HAP-1 (cell line): ENCODE measurements around the gene UBE3A.

Source experiments
- DNase-seq, 2 experiments: peaks; one replicate each; pipeline ENCODE4 v3.0.0-alpha.2; 2016 to 2020; ENCODE audit warnings: low spot score in 2 of 2
- H3K27me3 ChIP-seq: fragments of 250-450 bp; sonication (Bioruptor Pico); 2 replicates; pipeline ENCODE4 v1.5.1; 2020; ENCODE audit warnings: low read depth, mild to moderate bottlenecking, moderate library complexity
- H3K36me3 ChIP-seq: fragments of 250-450 bp; sonication (Bioruptor Pico); replicated peaks from 2 replicates; pipeline ENCODE4 v1.5.1; 2020; ENCODE audit warnings: mild to moderate bottlenecking
- H3K4me1 ChIP-seq: fragments of 250-450 bp; sonication (Bioruptor Pico); 2 replicates; pipeline ENCODE4 v1.5.1; 2020; ENCODE audit warnings: mild to moderate bottlenecking
- H3K4me3 ChIP-seq: fragments of 250-450 bp; sonication (Bioruptor Pico); 2 replicates; pipeline ENCODE4 v1.5.1; 2020; ENCODE audit warnings: mild to moderate bottlenecking, moderate library complexity
- H3K9me3 ChIP-seq: fragments of 250-450 bp; sonication (Bioruptor Pico); 2 replicates; pipeline ENCODE4 v1.5.1; 2020; ENCODE audit warnings: mild to moderate bottlenecking, moderate library complexity
- in situ Hi-C: fragments of 300-500 bp; cut with MboI; formaldehyde crosslinking; loops from 3 replicates; pipeline ENCODE4 v1.14.3; 2020; ENCODE audit warnings: low sequenced_read_pairs, inconsistent platforms, mixed read lengths

UBE3A gene

DNA sequence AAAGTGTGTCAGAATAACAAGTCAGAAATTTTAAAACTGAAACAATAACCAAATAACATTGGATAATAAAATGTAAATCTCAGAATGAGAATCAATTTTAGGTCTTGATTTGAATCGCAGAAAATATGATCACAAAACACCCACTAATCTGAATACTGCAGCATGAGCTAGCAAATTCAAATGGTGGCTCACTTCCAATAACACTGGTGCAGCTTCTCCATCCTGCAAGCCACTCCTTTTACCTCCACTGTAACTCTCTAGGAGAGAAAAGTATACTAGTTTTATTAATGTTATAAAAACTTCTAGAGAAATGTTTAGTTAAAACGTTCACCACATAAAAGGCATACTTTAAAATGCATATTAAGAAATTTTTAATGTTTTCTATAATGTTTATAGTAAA is 30.4 kb downstream of the UBE3A start:
- in situ Hi-C loops: no loop called here
- no peak for DNase-seq
- Histone ChIP-seq H3K4me1 (no peaks in the 10 kb centered on the region), H3K9me3 (no peaks in the 10 kb centered on the region), H3K27me3 (no peaks in the 10 kb centered on the region), H3K4me3 (no peak overlapping the region), H3K36me3 (peaks cover 28% of the 10 kb centered on the region)

DNA sequence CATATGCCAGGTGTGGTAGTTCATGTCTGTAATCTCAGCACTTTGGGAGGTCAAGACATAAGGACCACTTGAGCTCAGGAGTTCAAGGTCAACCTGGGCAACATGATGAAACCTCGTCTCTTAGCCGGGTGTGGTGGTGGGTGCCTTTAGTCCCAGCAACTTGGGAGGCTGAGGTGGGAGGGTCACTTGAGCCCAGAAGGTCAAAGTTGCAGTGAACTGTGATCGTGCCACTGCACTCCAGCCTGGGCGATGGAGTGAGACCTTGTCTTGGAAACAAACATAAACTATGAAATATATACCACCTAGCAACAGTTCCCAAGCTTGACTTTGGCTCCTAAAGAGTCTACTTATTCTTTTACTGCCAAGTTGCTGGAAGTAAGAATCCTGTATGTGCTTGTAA is 30.9 kb downstream of the UBE3A start:
- in situ Hi-C loops: no loop called here
- Histone ChIP-seq H3K36me3 (peaks cover 32% of the 10 kb centered on the region), H3K4me1 (no peaks in the 10 kb centered on the region), H3K4me3 (no peak overlapping the region), H3K27me3 (no peaks in the 10 kb centered on the region), H3K9me3 (no peaks in the 10 kb centered on the region)
- DNase-seq: no peak

DNA sequence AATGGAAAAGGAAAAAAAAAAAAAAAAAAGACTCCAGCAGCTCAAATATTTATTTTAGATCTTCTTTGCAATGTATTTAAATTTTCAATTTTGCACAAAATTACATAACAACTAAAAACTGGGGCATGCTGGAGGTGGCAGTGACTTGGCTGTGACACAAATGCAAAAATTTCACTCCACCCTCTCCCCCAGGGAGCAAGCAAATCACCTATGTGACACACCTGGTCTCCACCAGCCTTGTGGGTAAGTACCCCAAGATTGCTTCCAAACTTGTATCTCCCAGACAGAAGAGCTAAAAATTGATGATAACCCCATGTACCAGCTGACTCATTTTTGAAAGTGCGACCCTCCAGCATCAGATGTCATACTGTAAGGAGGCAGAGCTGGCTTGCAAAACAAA is 32.0 kb downstream of the UBE3A start:
- H3K27me3 ChIP-seq: no peaks in the 10 kb centered on the region
- no peak overlapping the region for H3K4me3 ChIP-seq
- no peaks in the 10 kb centered on the region for H3K9me3 ChIP-seq
- no peaks in the 10 kb centered on the region for H3K4me1 ChIP-seq
- H3K36me3 ChIP-seq: peaks cover 35% of the 10 kb centered on the region
- DNase-seq: no peak
- in situ Hi-C loops: no loop called here

DNA sequence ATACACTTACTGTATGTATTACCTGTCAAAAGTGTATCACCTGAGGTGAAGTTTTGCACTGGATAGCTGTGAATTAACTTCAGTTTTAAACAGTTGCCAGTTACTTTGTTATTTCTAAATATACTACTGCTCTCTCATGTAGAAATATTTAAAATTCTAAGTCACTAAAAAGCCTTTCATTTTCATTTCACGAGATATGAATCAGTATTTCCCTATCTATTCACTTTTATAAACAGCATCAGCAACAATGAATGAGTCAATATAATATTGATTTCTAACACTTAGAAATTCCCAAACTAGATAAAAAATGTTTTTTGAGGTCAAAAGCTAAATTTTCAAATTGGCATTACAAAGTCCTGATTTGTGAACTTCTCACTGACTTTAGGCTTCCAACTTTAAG is 32.6 kb downstream of the UBE3A start:
- peaks cover 35% of the 10 kb centered on the region for H3K36me3 ChIP-seq
- H3K27me3 ChIP-seq: no peaks in the 10 kb centered on the region
- no peak for DNase-seq
- in situ Hi-C loops: no loop called here
- H3K4me3 ChIP-seq: no peak overlapping the region
- no peaks in the 10 kb centered on the region for H3K9me3 ChIP-seq
- H3K4me1 ChIP-seq: no peaks in the 10 kb centered on the region

DNA sequence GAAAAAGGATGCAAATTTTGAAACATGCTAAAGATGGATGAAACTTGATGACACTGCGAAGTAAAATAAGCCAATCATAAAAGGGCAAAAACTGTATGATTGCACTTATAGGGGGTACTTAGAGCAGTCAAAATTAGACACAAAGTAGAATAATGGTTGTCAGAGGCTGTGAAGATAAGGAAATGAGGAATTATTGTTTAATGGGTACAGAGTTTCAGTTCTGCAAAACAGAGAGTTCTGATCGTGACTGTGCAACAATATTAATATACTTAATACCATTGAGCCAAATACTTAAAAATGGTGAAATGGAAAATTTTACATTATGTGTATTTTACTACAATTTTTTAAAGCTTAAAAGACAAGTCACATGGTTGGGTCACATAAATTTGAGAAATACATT is 35.1 kb downstream of the UBE3A start:
- no peaks in the 10 kb centered on the region for H3K4me1 ChIP-seq
- H3K9me3 ChIP-seq: no peaks in the 10 kb centered on the region
- H3K36me3 ChIP-seq: peaks cover 35% of the 10 kb centered on the region
- in situ Hi-C loops: no loop called here
- no peak for DNase-seq
- H3K27me3 ChIP-seq: no peaks in the 10 kb centered on the region
- H3K4me3 ChIP-seq: no peak overlapping the region

DNA sequence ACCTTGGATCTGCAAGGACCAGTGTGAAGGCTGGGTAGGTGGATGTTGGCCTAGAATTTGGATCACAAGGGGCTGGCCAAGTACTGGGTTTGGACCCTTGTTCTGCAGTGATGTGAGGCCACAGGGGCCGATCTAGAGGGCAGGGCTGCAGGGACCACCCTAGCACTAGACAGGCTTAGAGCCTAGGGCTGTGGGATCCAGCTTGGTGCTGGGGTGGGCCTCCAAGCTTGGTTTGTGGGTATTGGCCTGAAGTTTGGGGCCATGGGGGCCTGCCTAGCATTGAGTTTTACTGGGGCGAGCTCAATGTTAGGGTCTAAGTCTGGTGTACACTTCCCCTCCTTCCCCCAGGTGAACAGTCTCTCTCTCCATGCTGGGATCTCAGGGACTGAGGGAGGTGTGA is 36.5 kb downstream of the UBE3A start:
- in situ Hi-C loops: no loop called here
- no peak overlapping the region for H3K4me3 ChIP-seq
- DNase-seq: no peak
- H3K4me1 ChIP-seq: peaks cover 4% of the 10 kb centered on the region; the same call in 1 of the 2 replicates
- no peaks in the 10 kb centered on the region for H3K27me3 ChIP-seq
- peaks cover 35% of the 10 kb centered on the region for H3K36me3 ChIP-seq
- H3K9me3 ChIP-seq: no peaks in the 10 kb centered on the region

DNA sequence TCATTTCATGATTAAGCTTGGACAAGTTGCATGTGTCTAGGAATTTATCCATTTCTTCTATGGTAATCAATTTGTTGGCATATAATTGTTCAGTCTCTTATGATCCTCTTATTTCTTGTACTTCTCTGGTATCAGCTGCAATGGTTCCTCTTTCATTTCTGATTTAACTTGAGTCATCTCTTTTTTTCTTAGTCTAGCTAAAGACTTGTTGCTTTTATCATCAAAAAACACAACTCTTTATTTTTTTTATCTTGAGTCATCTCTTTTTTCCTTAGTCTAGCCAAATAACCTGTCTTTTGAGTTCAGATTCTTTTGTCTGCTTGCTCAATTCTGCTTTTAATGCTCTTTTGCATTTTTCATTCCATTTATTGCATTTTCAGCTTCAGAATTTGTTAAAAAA is 37.3 kb downstream of the UBE3A start:
- no peaks in the 10 kb centered on the region for H3K9me3 ChIP-seq
- H3K36me3 ChIP-seq: peaks cover 35% of the 10 kb centered on the region
- DNase-seq: no peak
- H3K4me1 ChIP-seq: peaks cover 6% of the 10 kb centered on the region; the same call in 1 of the 2 replicates
- H3K4me3 ChIP-seq: no peak overlapping the region
- in situ Hi-C loops: no loop called here
- H3K27me3 ChIP-seq: no peaks in the 10 kb centered on the region

DNA sequence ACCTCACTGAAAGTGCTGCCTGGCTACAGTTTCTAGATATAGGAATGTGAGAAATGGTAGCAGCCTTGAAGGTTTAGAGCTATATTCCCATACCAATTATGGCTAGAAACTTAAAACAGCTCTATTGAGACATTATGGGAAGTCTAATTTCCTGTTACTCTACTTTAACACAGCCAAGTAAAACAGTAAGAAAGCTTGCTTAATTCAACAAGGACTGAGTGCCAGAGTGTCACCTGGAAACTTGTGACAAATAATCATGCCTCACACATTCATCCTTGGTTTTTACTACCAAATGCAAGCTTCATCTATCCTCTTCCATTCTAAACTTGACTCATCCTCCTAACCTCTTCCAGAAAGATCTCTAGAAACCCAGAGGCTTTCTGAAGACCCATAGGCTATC is 41.7 kb downstream of the UBE3A start:
- Histone ChIP-seq H3K36me3 (peaks cover 6% of the 10 kb centered on the region), H3K9me3 (no peaks in the 10 kb centered on the region), H3K27me3 (no peaks in the 10 kb centered on the region), H3K4me1 (peaks cover 6% of the 10 kb centered on the region; the same call in 1 of the 2 replicates), H3K4me3 (no peak overlapping the region)
- in situ Hi-C loops: no loop called here
- no peak for DNase-seq

DNA sequence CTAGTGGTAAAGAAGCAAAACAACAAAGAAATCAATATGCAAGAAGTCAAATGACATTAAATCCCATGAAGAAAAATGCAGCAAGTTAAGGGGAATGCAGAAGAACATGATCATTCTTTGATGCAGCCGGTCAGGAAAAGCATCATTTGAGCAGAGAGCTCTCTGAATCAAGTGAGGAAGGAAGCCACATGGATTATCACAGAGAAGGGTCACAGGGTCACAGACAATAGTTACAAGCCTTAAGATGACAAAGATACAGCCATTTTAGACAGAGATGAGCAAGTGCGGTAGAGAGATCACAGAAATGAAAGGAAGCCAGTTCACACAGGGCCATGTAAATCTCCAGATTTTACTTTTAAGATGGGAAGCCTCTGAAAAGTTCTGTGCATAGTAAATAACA is 43.9 kb downstream of the UBE3A start:
- no peak overlapping the region for H3K4me3 ChIP-seq
- H3K27me3 ChIP-seq: no peaks in the 10 kb centered on the region
- no peaks in the 10 kb centered on the region for H3K9me3 ChIP-seq
- peaks cover 6% of the 10 kb centered on the region; the same call in 1 of the 2 replicates for H3K4me1 ChIP-seq
- no peak for DNase-seq
- peaks cover 8% of the 10 kb centered on the region for H3K36me3 ChIP-seq
- in situ Hi-C loops: no loop called here

DNA sequence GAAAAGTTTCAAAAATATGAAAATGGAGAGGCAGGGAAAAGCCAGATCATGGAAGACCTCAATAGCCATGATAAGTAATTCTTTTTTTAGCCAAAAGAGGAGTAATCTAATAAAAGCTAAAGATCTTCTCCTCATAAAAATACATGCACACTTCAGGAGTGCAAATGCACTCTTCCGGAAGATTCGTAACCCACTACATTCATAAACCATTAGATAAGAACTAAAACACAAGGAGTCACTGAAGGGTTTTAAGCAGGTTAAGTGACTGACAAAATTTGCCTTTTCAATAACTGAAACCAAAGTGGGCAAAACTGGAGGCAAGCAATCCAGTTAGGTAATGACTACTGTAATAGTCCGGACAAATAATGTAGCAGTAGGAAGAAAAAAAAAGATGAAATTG is 46.0 kb downstream of the UBE3A start:
- in situ Hi-C loops: no loop called here
- no peak for DNase-seq
- Histone ChIP-seq H3K4me1 (peaks cover 6% of the 10 kb centered on the region; the same call in 1 of the 2 replicates), H3K4me3 (no peak overlapping the region), H3K36me3 (peaks cover 8% of the 10 kb centered on the region), H3K9me3 (no peaks in the 10 kb centered on the region), H3K27me3 (no peaks in the 10 kb centered on the region)

DNA sequence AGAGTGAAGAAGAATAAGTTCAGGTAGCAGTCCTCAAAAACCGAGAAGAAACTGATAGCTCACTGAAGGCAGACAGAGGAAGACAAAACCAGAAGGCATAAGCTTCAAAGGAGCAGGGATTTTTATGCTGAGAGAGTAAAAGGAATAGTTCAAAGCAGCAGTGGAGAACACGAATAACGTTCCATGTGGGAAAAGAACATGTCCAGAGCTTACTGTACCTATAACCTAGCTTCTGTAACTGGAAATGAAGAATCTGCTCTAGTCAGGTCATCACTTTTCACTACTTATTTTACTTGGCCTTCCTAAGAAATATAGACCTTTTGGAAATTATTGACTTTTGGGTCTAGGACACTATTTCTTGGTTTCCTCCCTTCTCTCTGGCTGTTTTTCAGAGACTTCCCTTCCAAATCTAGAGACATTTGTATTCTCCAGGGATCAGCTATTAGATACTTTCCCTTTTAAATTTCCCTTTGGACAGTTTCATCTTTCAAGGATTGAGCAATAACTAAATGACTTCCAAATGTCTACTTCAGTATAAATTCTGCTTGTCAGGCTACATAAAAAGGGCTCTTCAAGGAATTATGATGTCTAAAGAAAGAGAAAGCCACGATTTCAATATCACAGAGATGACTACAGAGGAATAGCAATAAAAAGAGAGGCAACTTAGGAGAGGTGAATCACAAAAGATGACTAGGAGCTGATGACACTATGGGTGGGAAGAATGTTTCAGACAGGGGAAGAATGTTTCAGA is 46.7 kb downstream of the UBE3A start:
- no peak overlapping the region for H3K4me3 ChIP-seq
- no peaks in the 10 kb centered on the region for H3K27me3 ChIP-seq
- H3K4me1 ChIP-seq: no peaks in the 10 kb centered on the region; the same call in 1 of the 2 replicates
- H3K36me3 ChIP-seq: peaks cover 8% of the 10 kb centered on the region
- DNase-seq: no peak
- in situ Hi-C loops: no loop called here
- H3K9me3 ChIP-seq: no peaks in the 10 kb centered on the region

DNA sequence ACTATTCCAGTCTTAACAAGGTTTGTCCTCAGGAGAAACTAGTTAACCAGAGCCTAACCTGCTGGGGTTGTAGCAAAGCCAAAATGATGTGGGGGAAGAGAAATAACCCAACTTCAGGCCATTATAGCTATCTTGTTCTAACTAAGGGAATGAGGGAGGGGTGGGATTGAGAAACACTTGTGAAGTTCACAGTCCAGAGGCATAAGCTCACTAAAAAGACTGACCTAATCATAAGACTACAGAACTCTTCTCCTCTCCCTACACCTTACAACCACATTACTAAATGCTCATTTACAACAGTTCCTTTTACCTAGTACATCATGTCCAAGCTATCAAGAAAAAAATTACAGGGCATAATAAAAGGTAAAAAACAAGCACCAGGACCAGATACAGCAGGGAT is 52.8 kb downstream of the UBE3A start:
- in situ Hi-C loops: no loop called here
- DNase-seq: no peak
- H3K4me1 ChIP-seq: peaks cover 5% of the 10 kb centered on the region
- H3K9me3 ChIP-seq: no peaks in the 10 kb centered on the region
- H3K27me3 ChIP-seq: no peaks in the 10 kb centered on the region
- no peak overlapping the region for H3K4me3 ChIP-seq
- H3K36me3 ChIP-seq: peaks cover 23% of the 10 kb centered on the region

DNA sequence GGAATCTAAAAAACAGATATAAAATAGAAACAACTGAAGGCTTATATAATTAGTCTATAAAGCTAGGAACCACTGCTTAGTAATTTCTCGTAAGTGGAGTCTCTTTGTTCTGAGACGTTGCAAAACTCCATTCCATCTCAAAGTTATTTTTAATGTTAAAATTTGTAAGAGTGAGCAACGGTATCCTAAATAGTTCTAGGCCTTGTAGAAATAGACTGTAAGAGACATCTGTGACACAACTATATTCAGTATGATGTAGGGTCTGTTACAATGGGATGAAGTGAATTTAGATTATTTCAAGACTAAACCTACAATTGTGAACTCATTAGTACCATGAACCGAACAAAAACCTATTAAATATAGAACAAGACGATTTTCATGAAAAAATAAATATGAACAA is 57.2 kb downstream of the UBE3A start:
- DNase-seq: no peak
- peaks cover 26% of the 10 kb centered on the region for H3K36me3 ChIP-seq

DNA sequence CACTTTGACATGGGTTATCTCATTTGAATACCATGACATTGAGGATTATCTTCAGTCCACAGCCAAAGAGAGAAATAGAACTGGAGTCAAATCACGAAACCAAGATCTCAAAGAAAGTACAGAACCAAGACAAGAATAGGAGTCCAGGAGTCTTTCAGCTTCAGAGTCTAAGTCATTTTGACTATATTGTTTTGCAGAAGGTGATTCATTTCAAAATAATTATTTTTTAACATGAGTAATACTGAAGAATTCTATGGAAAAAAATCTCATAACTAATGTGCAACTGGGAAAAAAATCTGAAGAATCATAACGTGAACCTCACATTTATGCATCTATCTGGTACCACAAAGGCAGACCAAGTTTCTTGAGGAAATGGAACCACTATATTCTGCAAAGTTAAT is 60.3 kb downstream of the UBE3A start:
- Histone ChIP-seq H3K4me3 (no peak overlapping the region), H3K9me3 (no peaks in the 10 kb centered on the region), H3K36me3 (peaks cover 24% of the 10 kb centered on the region), H3K4me1 (peaks cover 5% of the 10 kb centered on the region), H3K27me3 (no peaks in the 10 kb centered on the region)
- in situ Hi-C loops: no loop called here
- DNase-seq: no peak

More for the DNA sequence above, 57.2 kb downstream of the UBE3A start:
- Histone ChIP-seq H3K4me3 (no peak overlapping the region), H3K9me3 (no peaks in the 10 kb centered on the region), H3K27me3 (no peaks in the 10 kb centered on the region), H3K4me1 (peaks cover 5% of the 10 kb centered on the region)
- in situ Hi-C loops: no loop called here

DNA sequence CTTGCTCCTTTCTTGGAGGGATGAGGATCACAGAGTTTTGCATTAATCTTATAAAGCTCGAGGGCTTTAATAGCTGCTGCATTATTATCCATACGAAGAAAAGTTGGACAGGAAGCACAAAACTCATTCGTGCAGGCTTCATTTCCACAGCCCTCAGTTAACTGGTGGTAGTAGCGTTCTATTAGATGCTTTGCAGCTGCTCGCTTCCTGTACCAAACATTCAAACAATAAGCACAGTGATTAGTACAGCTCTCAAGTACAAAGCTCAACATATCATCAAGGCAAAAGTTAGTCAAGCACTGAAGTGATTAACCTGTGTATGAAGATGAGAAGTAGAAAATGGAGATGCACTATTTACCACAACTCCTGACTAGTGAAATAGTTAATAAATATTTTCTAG is 63.3 kb downstream of the UBE3A start:
- no peak for DNase-seq
- Histone ChIP-seq H3K27me3 (no peaks in the 10 kb centered on the region), H3K4me3 (no peak overlapping the region), H3K9me3 (no peaks in the 10 kb centered on the region), H3K4me1 (no peaks in the 10 kb centered on the region), H3K36me3 (peaks cover 41% of the 10 kb centered on the region)
- in situ Hi-C loops: no loop called here
